NCI-H2171 treated with DMSO at 0.1 percent for 48 hours (cell line): ENCODE results near the gene MYBPC3.

Source experiments
- DNase-seq: peaks from one replicate; lab custom pipeline; 2025; lab: John Stamatoyannopoulos, UW

The MYBPC3 gene

DNA sequence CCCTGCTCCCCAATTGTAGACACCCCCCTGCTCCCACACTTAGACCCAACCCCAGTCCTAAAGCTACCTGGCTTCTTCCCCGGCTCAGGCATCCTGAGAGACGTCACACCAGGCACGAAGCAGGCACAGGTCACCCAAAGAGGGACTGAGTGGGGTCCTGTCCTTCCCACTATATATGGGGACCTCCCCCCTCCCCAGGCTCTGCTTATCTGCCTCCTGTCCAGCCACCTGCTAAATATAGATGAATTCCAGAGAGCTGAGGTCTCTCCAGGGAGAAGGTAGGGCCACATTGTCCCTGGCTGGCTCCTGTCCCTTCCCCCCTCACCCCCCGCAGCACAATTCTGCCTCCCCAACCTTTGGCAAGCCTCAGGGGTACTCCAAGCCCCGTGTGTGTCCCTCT, at the start of gene MYBPC3:
TSS of gene MYBPC3 (minus strand) at position 147 of the 400 bp plus-strand sequence. CDS start at position 92, 55 bp downstream.
- no peak for DNase-seq

GRCh38 chr11:47400768-47401279, 48.3 kb upstream of the MYBPC3 start:
- DNase-seq = no peak

GRCh38 chr11:47399860-47400767, 47.6 kb upstream of the MYBPC3 start:
- peak; percentile 25 for DNase-seq

DNA sequence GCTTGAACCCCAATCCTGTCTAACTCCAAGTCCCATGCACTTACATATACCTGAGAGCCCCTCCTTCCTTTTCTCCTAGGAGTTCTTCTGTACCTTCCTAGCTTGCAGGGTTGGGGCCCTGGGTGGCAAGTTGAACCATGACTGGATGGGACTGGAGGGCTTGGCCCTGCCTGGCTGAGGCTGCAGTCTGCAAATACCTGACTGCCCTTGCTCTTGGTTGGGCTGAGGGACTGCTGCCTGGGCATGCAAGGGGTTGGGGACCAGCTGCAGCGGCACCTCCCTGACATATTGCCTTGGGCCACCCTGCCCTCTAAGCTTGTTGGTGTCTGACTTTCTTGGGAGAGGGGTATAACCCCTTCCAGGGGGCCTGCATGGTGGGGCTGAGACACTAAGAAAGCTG, 46.0 kb upstream of the MYBPC3 start:
- DNase-seq = no peak

DNA sequence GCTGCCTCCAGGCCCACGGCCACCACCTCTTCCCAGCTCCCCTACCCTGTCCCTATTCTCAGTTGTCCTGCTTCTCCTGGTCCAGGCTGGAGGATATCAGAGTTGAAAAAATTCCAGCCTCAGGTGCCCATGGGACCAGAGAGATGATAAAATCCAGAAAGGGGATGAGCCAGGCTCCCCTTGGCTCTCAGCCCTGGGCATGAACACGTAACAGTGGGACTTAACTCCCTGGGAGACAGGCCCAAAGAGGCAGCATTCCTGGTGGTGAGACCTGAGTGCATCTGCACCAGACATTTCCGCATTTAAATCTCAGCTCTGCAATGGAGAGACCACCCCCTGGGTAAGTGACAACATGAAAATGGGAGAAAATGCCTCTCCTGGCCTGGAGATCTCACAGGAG, 45.5 kb upstream of the MYBPC3 start:
- no peak for DNase-seq

DNA sequence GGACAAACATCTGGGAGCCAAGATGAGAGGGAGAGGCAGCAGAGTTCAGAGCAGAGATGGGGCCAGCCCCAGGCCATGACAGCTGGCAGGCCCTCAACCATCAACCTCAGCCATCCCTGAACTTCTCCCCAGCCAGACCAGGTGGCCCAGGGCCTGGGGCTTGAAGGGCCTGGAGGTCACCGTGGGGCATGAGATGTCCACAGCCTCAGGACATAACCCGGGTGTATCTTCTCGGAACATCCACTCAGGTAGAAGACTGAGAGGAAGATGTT, 43.5 kb upstream of the MYBPC3 start:
- no peak for DNase-seq

- no peak for DNase-seq
These were observed 42.9 kb upstream of the MYBPC3 start for GRCh38 chr11:47395223-47396048.

GRCh38 chr11:47394322-47395222, 42.1 kb upstream of the MYBPC3 start:
- no peak for DNase-seq

DNA sequence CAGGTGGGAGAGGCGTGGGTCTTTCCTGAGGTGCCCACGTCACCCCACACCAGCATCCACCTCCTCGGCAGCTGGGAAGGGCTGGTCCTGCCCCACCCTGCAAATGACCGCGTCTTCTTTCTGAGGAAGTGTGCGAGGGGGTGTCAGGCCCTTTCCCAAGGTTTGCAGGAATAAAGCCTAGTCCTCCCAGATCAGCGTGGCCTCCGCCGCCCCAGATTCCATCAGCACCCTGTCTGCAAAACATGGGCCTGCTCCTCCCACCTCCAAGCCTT, 41.5 kb upstream of the MYBPC3 start:
- no peak for DNase-seq

DNA sequence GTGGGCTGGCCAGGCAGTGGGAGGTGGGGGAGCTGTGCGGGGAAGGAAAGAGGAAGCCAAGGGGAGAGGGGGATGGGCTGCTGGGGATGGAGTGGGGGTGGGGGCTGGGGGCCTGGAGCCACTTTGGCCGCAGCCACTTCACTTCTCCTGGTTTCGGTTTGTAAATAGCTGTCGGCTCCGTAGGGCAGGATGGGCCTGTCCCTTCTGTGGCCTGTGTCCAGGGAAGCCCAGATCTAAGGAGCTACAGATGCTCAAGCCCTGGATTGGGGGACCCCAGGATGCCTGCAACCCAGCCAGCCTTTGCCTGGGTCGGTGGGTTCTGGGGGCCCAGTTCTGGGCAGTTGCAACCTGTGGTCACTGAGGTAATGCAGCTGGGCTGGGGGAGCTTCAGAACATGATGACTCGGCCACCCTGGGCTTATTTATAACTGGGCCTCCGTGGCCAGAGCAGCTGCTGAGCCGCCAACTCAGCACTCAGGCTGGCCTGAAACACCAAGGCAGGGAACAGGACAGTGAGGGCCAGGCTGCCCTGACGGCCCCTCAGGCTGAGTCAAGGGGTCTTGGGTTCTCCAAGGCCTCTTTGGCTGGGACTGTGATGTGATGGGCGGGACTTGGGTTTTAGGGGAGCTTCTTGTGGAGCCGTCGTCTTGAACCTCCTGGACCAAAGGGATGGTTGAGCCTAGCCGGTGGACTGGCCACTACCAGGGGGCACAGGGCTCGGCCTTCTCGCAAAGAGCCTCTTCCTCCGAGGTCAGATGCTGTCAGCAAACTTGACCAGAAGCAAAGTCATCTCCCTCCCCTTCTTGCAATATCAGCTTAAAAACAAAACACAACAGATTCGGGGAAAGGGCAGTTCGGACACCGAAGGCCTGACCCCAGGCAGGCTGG, 40.9 kb upstream of the MYBPC3 start:
- no peak for DNase-seq

- DNase-seq = no peak
These were observed 40.2 kb upstream of the MYBPC3 start for GRCh38 chr11:47392546-47393162.

DNA sequence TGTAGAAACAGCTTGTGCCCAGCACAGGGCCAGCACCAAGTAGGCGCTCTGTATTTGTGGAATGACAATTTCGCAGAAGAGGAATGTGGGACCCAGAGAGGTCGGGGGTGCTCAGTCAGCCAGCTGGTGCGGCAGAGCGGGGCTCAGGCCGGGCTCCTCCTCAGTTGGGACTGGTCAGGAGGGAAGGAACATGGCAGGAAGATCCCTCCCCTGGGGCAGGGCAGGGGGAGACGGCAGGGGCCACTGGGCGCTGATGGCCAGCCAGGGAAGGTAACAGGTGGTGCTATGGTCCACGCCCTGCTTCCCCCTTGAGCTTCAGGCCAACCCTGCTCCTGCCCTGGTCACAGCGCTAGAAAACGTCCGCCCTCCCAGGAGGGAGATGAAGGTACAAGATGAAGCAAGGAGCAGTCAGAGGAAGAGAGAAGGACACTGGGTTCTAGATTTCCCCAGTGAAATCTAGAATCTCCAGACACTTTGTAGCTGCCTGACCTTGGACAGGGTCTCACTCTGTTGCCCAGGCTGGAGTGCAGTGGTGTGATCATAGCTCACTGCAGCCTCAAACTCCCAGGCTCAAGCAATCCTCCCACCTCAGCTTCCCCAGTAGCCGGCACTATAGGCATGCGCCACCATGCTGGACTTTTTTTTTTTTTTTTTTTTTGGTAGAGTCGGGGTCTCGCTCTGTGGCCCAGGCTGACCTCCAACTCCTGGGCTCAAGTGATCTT, 39.4 kb upstream of the MYBPC3 start:
- DNase-seq = no peak

- no peak for DNase-seq
These were observed 38.6 kb upstream of the MYBPC3 start for GRCh38 chr11:47391077-47391583.

DNA sequence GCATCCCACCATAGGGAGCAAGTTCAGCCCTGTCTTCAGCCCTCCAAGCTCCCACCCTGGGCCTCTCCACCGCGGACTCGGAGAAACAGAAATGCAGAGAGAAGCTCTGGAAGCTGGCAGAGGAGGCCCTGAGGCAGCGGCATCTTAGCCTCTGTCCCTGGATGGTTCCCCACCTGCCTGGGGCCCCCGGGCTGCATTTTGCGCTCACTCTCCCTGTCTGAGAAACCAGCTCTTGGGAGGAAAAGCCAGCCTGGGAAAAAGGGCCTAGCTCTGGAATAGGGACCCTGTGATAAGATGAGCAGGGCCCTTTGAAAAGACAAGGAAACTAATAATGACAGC, 37.9 kb upstream of the MYBPC3 start:
- DNase-seq = no peak

DNA sequence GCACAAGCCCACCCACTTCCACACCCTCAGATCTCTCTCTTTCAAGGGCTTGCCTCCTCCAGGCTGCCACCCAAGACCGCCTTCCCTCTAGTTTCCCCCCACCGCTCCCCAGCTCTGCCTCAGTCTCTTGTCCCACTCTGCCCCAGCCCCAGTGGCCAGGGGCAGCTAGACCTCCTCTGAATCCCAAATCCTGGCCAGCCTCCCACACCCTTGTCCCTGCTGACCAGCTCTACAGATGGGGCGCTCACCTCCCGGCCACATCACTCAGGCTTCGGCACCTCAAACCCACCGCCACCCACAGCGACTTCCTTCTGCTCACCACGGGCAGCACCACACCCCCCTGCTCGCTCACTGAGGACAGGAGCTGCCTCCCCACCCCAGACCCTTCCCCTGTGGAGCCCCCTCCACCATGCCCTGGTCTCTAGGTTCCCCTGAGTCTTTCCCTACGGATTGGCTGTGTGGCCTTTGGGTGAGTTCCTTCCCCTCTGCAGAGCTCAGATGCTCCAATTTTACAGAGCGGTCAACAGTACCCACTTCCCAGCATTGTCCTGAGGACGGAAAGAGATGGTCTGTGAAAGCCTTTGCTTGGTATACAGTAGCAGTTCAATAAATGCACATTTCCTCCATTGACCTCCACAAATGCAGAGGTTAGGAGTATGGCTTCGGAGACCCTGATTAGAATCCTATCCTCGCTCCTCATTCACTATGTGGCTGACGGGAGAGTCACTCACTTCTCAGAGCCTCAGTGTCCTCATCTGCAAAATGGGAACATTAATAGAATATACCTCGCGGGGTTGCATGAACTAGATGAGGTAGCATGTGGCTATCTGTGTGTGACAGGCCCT, 37.3 kb upstream of the MYBPC3 start:
- DNase-seq = no peak

- DNase-seq = no peak
These were observed 36.4 kb upstream of the MYBPC3 start for GRCh38 chr11:47388697-47389576.

- DNase-seq = no peak
These were observed 35.6 kb upstream of the MYBPC3 start for GRCh38 chr11:47387944-47388696.
